ENCODE measurements around the gene NKX1-2. TPM values are rescaled to one million over a fixed set of nuclear protein-coding genes. Genes with fewer than 3 reads are reported as not detected.

The NKX1-2 gene
- total RNA-seq, 1 donor from 2014 or later, result not detected

DNA sequence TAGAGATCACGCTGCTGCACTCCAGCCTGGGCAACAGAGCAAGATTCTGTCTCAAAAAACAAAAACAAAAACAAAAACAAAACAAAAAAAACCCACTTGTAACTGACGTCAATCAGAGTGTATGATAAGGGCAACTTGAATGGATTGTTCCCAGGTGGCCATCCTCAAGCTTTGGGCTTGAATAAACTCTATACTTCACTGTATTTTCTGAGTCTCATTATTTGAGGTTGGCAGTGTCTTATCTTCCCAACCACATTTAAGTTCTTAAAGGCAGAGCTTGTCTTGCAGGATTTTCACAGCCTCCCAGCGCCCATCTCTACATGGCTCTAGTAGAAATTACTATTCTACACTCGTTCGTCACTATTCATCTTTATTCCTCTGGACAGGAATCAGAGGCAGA lies 26.0 kb downstream of the NKX1-2 start:
- intact Hi-C loops (cut with micrococcal nuclease), result no loop called here
- H3K36me3 Mint-ChIP-seq (ENCODE audit: low read depth), result no peaks in the 10 kb centered on the region
- no peaks in the 10 kb centered on the region for H3K9me3 Mint-ChIP-seq
- H3K4me3 Mint-ChIP-seq, result no peak overlapping the region
- POLR2A ChIA-PET, result no interaction called here
- DNase-seq, result no peak
- no peak overlapping the region for H3K27ac Mint-ChIP-seq
- no peak for ATAC-seq (ENCODE audit: low read depth)
- CTCF ChIA-PET, result no interaction called here
- peaks cover 4% of the 10 kb centered on the region for H3K4me1 Mint-ChIP-seq
- H3K27me3 Mint-ChIP-seq, result peaks cover 33% of the 10 kb centered on the region
- TF ChIP-seq, protein P1, sequence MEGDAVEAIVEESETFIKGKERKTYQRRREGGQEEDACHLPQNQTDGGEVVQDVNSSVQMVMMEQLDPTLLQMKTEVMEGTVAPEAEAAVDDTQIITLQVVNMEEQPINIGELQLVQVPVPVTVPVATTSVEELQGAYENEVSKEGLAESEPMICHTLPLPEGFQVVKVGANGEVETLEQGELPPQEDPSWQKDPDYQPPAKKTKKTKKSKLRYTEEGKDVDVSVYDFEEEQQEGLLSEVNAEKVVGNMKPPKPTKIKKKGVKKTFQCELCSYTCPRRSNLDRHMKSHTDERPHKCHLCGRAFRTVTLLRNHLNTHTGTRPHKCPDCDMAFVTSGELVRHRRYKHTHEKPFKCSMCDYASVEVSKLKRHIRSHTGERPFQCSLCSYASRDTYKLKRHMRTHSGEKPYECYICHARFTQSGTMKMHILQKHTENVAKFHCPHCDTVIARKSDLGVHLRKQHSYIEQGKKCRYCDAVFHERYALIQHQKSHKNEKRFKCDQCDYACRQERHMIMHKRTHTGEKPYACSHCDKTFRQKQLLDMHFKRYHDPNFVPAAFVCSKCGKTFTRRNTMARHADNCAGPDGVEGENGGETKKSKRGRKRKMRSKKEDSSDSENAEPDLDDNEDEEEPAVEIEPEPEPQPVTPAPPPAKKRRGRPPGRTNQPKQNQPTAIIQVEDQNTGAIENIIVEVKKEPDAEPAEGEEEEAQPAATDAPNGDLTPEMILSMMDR (IDR thresholded peaks at IDR 0.05), result no peak

DNA sequence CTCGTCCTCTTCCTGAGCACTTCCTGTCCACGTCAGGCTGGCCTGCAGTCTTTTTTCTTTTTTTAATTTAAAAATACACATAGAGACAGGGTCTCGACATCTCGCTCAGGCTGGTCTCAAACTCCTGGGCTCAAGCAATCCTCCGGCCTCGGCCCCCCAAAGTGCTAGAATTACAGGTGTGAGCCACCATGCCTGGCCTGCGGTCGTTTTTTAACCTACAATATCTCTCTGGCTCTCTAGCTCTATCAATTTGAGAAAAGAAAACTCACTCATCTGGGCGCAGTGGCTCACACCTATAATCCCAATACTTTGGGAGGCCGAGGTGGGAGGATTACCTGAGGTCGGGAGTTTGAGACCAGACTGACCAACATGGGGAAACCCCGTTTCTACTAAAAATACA lies 27.1 kb downstream of the NKX1-2 start:
- H3K9me3 Mint-ChIP-seq, result no peaks in the 10 kb centered on the region
- H3K27me3 Mint-ChIP-seq, result peaks cover 24% of the 10 kb centered on the region
- intact Hi-C loops (cut with micrococcal nuclease), result no loop called here
- ChIA-PET CTCF (no interaction called here), POLR2A (no interaction called here)
- H3K4me1 Mint-ChIP-seq, result peaks cover 8% of the 10 kb centered on the region
- ATAC-seq (ENCODE audit: low read depth) (no peak), DNase-seq (no peak)
- H3K27ac Mint-ChIP-seq, result no peak overlapping the region
- H3K4me3 Mint-ChIP-seq, result no peak overlapping the region
- TF ChIP-seq, protein P1 (IDR thresholded peaks at IDR 0.05), result no peak
- H3K36me3 Mint-ChIP-seq (ENCODE audit: low read depth), result no peaks in the 10 kb centered on the region

DNA sequence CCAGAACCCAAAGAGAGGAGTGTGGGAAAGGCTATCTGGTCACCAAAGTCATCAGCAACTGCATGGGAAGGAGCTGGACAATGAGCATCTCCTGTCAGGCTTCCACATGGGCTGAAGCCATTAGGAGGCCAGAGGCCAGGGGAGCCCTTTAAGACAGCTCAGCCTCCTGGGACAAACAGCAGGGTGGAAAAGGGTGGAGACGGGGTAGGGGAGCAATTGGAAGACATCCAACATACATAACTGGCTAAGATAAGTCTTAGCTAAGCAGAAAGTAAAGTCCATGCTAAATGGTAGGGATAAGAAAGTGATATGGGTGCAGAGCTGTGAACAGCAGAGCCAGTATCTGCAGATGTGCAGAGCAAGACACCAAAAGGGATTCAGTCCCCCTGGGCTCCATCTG lies 29.6 kb downstream of the NKX1-2 start:
- ChIA-PET POLR2A (no interaction called here), CTCF (interaction anchor here (1.5 to 3.6 kb wide), 2 partner anchors 16 to 31 kb away, joined by 5 to 11 read pairs; no protein-coding TSS in a partner anchor)
- H3K27ac Mint-ChIP-seq, result no peak overlapping the region
- no peak for ATAC-seq (ENCODE audit: low read depth)
- peaks cover 12% of the 10 kb centered on the region for H3K4me1 Mint-ChIP-seq
- intact Hi-C loops (cut with micrococcal nuclease), result no loop called here
- H3K27me3 Mint-ChIP-seq, result peaks cover 24% of the 10 kb centered on the region
- no peak overlapping the region for H3K4me3 Mint-ChIP-seq
- H3K36me3 Mint-ChIP-seq (ENCODE audit: low read depth), result no peaks in the 10 kb centered on the region
- no peaks in the 10 kb centered on the region for H3K9me3 Mint-ChIP-seq
- DNase-seq, result no peak
- TF ChIP-seq, protein P1 (IDR thresholded peaks at IDR 0.05), result no peak

DNA sequence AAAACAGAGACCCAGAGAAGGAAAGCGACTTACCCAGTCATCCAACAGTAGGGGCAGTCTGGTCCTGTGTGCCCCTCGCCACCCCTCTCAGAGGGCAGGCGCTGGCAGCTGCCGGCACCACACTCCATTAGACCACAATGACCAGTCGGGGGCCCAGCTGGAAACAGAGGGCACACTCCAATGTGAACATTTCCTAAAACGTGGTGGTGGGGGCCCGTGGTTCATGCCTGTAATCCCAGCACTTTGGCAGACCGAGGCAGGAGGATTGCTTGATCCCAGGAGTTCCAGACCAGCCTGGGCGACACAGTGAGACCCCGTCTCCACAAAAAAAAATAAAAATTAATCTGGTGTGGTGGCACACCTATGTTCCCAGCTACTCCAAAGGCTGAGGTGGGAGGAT lies 30.2 kb downstream of the NKX1-2 start:
- TF ChIP-seq, protein P1 (IDR thresholded peaks at IDR 0.05), result no peak
- ChIA-PET CTCF (interaction anchor here (3.6 kb wide), 1 partner anchor 16 kb away, joined by 11 read pairs; no protein-coding TSS in a partner anchor), POLR2A (no interaction called here)
- Mint-ChIP-seq H3K4me1 (peaks cover 12% of the 10 kb centered on the region), H3K27ac (peak overlapping the region; percentile 41), H3K9me3 (no peaks in the 10 kb centered on the region), H3K4me3 (peak overlapping the region; percentile 82), H3K27me3 (peaks cover 24% of the 10 kb centered on the region), H3K36me3 (ENCODE audit: low read depth) (no peaks in the 10 kb centered on the region)
- DNase-seq (peak; percentile 15), ATAC-seq (ENCODE audit: low read depth) (no peak)
- intact Hi-C loops (cut with micrococcal nuclease), result loop anchor here (1.0 to 5.0 kb wide), 7 partner anchors 30 to 1412 kb away; partner anchors contain the start of genes ABRAXAS2, ACADSB, BUB3 and IKZF5

DNA sequence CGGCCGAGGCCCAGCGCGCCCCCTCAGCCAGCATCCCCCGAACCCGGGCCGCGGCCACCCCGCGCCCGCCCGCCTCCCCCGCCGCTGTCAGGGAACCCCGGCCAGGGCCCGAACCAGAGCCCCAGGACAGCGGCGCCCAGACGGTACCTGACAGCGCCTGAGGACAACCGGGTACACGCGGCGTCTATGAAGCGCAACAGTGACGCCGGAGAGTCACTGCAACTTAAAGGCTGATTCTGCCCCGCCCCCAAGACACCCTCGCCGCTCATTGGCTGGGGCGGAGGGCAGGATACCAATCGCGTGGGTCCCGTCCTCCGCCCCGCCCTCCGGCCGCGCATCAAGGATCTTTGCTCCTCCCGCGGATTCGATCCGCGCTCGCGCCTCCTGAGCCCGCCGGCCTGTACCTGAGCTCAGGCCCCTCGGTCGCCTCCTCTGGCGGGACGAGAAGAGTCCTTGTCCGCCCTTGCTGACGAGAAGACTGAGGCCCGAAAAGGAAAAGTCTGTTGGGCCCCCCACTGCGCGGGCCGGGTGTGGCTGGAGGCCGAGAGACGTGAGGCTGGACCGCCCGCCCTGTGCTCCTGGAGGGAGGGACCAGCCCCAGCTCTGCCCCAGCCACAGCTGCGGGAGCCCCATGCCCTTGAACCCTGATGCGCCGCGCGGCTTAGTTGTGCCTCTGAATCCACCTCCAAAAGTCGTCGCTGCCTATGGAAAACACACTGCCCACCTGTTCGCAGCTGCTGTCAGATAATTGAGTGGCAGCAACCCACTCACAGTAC lies 30.9 kb downstream of the NKX1-2 start, which contains the start of gene OAT:
Gene OAT, minus strand, starts transcription at position 198 of the 776 bp plus-strand sequence. CDS start 6,752 bp downstream, outside the sequence.
- intact Hi-C loops (cut with micrococcal nuclease), result loop anchor here (1.0 to 5.0 kb wide), 9 partner anchors 16 to 1412 kb away; partner anchors contain the start of genes ABRAXAS2, ACADSB, BUB3 and IKZF5
- ATAC-seq (ENCODE audit: low read depth), result peak; percentile 97
- H3K4me3 Mint-ChIP-seq, result peak within 1 kb of the TSS; percentile 82
- TF ChIP-seq, protein P1 (IDR thresholded peaks at IDR 0.05), result no peak
- peaks cover 12% of the 10 kb centered on the region for H3K4me1 Mint-ChIP-seq
- peak; percentile 92 for DNase-seq
- H3K36me3 Mint-ChIP-seq (ENCODE audit: low read depth), result no peaks in the 10 kb centered on the region
- peaks cover 19% of the 10 kb centered on the region for H3K27me3 Mint-ChIP-seq
- H3K27ac Mint-ChIP-seq, result peak within 1 kb of the TSS; percentile 46
- CTCF ChIA-PET, result interaction anchor here (0.7 to 3.6 kb wide), 2 partner anchors 15 to 43 kb away, joined by 4 to 11 read pairs; partner anchors contain the start of gene LHPP
- no peaks in the 10 kb centered on the region for H3K9me3 Mint-ChIP-seq
- POLR2A ChIA-PET, result interaction anchor here (0.7 to 1.0 kb wide), 5 partner anchors 15 to 202 kb away, joined by 3 to 5 read pairs (median 3); partner anchors contain the start of gene LHPP

All from activated B cell treated with CpG ODN at 0.5 μM for 24 hours (primary cell).